Testis (tissue), 2 donors: ENCODE data around the gene RANBP3.

Source experiments
- POLR2A ChIP-seq: fragments of 450-650 bp; IDR thresholded peaks from one replicate; pipeline ENCODE4 v1.6.1; 2017; ENCODE audit warnings: antibody characterized with exemption, mild to moderate bottlenecking, moderate library complexity
- TF ChIP-seq, protein P1 (sequence below), 3 experiments: fragments of 450-650 bp in 2 of 3; fragments of 200-600 bp in 1 of 3; sonication (generic) in 1 of 3; IDR thresholded peaks; one replicate each; pipeline ENCODE4 v1.5.1; 2016 to 2019; ENCODE audit warnings: antibody characterized with exemption in 3 of 3, mild to moderate bottlenecking in 2 of 3, moderate library complexity in 1 of 3

DNA sequence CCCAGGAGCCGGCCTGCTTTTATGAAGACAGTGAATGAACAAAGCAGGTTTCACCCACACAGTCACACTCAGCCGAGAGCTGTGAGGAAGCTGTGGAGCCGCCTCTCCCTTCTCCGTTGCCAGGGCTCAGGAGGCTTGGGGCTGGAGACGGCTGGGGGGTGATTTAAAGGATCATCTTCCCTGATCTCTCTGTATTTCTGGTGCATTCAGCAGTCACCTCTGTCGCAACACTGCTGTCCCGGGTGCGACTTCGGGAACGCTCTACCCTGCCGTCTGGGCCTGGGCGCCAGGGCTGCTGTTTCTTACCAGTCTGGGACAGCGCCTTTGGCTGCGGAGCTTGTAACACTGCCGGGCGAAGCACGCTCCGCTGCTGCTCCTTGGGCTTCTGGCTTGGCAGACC is 45.8 kb downstream of the RANBP3 start:
- TF ChIP-seq, protein P1, sequence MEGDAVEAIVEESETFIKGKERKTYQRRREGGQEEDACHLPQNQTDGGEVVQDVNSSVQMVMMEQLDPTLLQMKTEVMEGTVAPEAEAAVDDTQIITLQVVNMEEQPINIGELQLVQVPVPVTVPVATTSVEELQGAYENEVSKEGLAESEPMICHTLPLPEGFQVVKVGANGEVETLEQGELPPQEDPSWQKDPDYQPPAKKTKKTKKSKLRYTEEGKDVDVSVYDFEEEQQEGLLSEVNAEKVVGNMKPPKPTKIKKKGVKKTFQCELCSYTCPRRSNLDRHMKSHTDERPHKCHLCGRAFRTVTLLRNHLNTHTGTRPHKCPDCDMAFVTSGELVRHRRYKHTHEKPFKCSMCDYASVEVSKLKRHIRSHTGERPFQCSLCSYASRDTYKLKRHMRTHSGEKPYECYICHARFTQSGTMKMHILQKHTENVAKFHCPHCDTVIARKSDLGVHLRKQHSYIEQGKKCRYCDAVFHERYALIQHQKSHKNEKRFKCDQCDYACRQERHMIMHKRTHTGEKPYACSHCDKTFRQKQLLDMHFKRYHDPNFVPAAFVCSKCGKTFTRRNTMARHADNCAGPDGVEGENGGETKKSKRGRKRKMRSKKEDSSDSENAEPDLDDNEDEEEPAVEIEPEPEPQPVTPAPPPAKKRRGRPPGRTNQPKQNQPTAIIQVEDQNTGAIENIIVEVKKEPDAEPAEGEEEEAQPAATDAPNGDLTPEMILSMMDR (IDR thresholded peaks at IDR 0.05): no peak
- TF ChIP-seq POLR2A: no peak
